Right renal cortex interstitium (tissue), 3 donors: ENCODE data around the gene FSCN2. TPM values are rescaled to one million over a fixed set of nuclear protein-coding genes. Genes with fewer than 3 reads are reported as not detected.
"Not testable (repeated sequence)": the region's sequence is repeated elsewhere in the genome, so short reads cannot be mapped to it uniquely, and the experiment has no call there.

Experiments used
- DNase-seq, 3 donors: peaks; one replicate each; pipeline ENCODE4 v3.0.0-alpha.2; 2013; ENCODE audit warnings: low read depth in 3 of 3, low spot score in 2 of 3
- polyA plus RNA-seq, 3 donors: library from polyadenylated mRNA; unstranded; fragments of 120-200 nt; gene quantifications; one replicate each; pipeline ENCODE4 v1.2.1, GENCODE V29; 2013; ENCODE audit not compliant: insufficient read length in 3 of 3

The FSCN2 gene
- polyA plus RNA-seq, 3 donors = 1.00 to 1.2 (median 1.1) TPM

DNA sequence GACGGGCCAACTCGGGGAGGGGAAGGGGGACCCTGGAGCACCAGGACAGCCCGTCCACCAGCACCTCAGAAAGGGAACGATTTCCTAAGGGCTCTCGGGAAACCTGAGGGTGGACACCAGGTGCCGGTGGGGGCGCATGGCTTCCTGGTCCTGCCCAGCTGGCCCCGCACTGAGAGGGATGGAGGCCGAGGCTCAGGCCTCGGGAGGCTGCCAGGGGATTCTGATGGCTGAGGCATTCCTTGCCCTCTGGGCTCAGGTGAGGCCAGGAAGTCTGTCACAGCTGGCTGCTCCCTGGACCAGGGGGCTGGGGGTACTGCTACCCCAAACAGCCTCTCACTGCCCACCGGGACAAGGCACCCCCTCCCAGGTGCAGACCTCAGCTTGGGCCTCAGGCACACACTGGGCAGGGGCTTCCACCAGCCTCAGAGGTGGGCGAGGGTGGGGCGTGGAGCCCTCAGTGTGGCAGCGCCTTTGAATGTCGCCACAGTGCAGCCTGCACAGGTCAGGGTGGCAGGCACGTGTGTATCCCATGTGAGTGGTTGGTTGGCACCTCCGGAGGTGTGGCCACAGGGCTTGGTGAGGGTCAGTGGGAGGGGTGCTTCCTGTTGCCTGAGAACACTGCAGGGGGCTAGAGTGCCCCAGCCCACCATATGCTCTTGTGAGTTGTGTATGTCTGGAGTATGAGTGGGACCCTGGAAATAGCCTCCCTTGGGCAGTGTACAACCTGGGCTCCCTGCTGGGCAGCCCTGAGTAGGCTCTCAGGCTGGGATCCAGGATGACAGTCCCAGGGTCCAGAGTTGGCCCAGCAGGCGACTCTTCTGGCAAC, 3.9 kb upstream of the FSCN2 start:
- no peak for DNase-seq

- no peak for DNase-seq
These were observed 3.4 kb upstream of the FSCN2 start for GRCh38 chr17:81524865-81525159.

DNA sequence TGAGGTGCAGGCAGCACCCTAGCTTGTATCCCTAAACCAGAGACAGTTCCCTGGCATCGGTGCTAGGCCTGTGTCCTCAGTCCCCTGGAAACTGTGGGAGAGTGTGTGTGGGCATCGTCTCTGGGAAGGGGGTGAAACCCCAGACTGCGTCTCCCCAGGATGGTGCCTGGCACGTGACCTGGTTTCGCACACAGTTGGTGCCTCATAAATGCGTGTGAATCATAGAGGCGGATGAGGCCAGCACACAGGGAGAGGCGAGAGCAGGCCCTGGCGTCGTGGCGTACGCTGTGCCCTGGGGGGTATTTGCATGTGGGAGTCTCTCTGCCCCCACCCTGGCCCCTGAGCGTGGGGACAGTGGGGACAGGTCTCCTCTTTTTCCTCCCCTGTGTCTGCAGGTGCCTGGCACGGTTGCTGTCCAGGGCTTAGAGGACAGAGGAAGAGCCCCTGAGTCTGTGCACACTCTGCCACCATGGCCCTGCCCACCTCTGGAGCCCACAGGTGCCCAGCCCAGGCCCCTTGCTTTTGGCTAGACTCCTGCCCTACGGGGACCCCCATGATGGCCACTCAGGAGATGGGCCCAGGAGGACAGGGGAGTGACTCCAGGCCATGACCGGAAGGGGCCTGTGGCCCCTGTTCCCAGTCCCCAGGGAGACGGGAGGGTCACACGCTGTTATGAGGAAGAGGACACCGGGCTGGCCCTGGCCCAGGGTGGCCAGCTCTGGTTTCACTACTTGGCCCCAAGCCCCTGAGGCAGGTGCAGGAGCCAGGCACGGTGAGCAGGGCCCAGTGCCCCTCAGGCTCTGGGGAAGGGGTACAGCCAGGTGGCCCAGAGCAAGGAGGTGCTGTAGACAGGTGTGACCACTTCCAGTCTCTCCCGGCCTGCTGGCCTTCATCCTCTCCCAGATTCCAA, 1.3 kb upstream of the FSCN2 start:
- no peak for DNase-seq

- no peak for DNase-seq
These were observed 140 bp downstream of the FSCN2 start for GRCh38 chr17:81528384-81528650.

GRCh38 chr17:81528651-81529436, 667 bp downstream of the FSCN2 start:
- DNase-seq = no peak

GRCh38 chr17:81529437-81529803, 1.2 kb downstream of the FSCN2 start:
- no peak for DNase-seq

DNA sequence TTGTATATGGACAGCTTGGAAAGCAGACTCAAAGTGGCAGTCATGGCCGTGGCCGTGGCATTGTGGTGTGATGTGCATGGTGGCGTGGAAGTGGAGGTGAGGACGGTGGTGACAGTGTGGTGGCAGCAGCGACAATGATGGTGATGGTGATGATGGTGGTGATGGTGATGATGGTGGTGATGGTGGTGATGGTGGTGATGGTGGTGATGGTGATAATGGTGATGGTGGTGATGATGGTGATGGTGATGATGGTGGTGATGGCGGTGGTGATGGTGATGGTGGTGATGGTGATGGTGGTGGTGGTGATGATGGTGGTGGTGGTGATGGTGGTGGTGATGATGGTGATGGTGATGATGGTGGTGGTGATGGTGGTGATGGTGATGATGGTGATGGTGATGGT, 2.8 kb downstream of the FSCN2 start:
- DNase-seq = not testable (repeated sequence)

GRCh38 chr17:81531998-81532404, 3.8 kb downstream of the FSCN2 start:
- DNase-seq = not testable (repeated sequence)

- DNase-seq = no peak
These were observed 4.5 kb downstream of the FSCN2 start for GRCh38 chr17:81532490-81533287.

DNA sequence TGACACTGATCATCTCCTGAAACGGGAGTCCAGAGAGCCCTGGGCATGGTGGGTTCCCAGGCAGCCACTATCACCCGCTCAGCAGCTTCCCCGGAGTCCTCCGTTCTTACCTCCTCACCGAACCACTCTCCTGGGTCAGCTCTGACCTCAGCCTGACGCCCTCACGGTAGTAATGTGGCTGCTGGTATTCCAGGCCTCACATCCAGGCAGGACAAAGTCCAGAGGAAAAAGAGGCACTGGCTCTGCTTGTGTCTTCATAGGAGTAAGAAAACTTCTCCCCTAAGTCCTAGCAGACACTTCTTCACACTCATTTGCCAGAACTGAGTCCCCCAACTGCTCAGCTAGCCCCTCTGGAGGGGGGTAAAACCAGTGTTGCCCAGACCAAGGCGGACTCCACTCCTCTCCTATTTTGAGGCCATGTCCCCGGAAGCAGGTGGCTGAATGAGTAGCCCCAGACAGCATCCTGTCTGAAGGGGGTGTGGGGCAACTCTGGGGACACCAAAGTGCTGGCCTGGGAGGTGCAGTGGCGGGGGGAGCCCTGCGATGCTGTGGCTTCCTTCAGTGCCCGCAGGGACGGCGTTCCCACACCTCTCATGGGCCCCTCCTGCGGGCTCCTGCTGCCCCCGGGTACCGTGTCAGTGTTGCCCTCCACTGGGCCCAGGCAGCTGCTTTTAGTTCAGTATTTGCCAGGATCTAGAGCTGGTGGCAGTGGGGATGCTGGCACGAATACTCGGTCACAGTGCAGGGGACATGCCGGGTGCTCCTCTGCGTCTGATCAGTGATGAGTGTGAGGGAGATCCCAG, 5.4 kb downstream of the FSCN2 start:
- DNase-seq = no peak

- DNase-seq = no peak
These were observed 6.2 kb downstream of the FSCN2 start for GRCh38 chr17:81534157-81535006.

GRCh38 chr17:81535007-81535328, 6.8 kb downstream of the FSCN2 start:
- DNase-seq = no peak

- no peak for DNase-seq
These were observed 7.5 kb downstream of the FSCN2 start for GRCh38 chr17:81535480-81536298.

- no peak for DNase-seq
These were observed 8.4 kb downstream of the FSCN2 start for GRCh38 chr17:81536299-81537290.

GRCh38 chr17:81537343-81537855, 9.2 kb downstream of the FSCN2 start:
- peak in 1 of 3 donors; percentile 56 for DNase-seq

DNA sequence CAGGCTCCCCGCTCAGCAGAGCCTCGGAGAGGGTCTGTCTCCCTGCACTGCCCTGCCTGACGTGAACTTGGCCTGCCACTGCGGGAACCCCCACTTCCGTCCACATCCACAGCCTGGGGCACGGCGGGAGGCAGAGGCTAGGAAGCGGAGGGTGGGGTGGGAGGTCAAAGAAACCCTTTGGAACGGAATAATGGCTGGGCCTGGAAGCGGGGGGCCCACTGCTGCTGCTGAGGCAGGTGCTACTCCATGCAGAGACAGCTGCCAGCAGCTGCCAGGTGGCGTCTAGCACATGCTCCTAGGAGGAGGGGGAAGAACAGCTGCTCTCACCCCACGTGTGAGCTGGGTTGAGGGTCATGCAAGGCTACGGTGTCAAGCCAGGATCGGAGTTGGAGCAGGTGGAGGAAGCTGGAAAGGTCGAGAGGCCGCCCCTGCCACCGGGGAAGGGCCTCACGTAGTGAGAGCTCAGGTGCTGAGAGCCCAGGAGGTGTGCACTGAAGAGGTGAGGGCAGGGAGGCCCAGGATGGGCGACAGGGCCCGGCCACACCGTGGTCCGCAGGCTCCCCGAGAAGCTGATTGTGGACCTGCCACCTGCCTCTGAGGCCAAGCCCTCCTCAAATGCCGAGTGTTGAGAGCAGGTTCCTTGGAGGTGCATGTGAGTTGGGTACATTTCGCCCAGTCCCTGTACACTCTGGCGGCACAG, 9.8 kb downstream of the FSCN2 start:
- DNase-seq = no peak
